Astrocyte (in vitro differentiated cells and primary cell): Measurements from ENCODE around the gene MIAT. TPM values are rescaled to one million over a fixed set of nuclear protein-coding genes. Genes with fewer than 3 reads are reported as not detected.

Experiments
- DNase-seq: peaks from one replicate; pipeline ENCODE4 v3.0.0-alpha.2; 2010; ENCODE audit warnings: low read depth
- FAIRE-seq: peaks from 2 replicates; lab custom pipeline; 2011; peaks lifted over from hg19 to GRCh38; lab: Jason Lieb, UNC
- H2AFZ ChIP-seq: 2 replicates; pipeline ENCODE4 v1.6.0; 2012; ENCODE audit warnings: low read depth, low read length, inconsistent platforms
- H3K27ac ChIP-seq: 2 replicates; pipeline ENCODE4 v1.5.1; 2011; ENCODE audit warnings: low read depth, low read length, inconsistent platforms
- H3K27me3 ChIP-seq: 2 replicates; pipeline ENCODE4 v1.6.0; 2011; ENCODE audit warnings: low read length, inconsistent platforms; ENCODE audit not compliant: insufficient read depth
- H3K36me3 ChIP-seq: 2 replicates; pipeline ENCODE4 v1.5.1; 2011; ENCODE audit warnings: low read length, inconsistent platforms; ENCODE audit not compliant: insufficient read depth
- H3K4me1 ChIP-seq: 2 replicates; pipeline ENCODE4 v1.5.1; 2011; ENCODE audit warnings: low read length, inconsistent platforms; ENCODE audit not compliant: insufficient read depth
- H3K4me2 ChIP-seq: 2 replicates; pipeline ENCODE4 v1.6.0; 2012; ENCODE audit warnings: low read length, inconsistent platforms
- H3K4me3 ChIP-seq: 2 replicates; pipeline ENCODE4 v1.5.1; 2011; ENCODE audit warnings: low read depth, mild to moderate bottlenecking, low read length, inconsistent platforms; ENCODE audit not compliant: insufficient read depth
- H3K79me2 ChIP-seq: 2 replicates; pipeline ENCODE4 v1.6.0; 2012; ENCODE audit warnings: mild to moderate bottlenecking, low read length, inconsistent platforms; ENCODE audit not compliant: insufficient read depth
- H3K9ac ChIP-seq: 2 replicates; pipeline ENCODE4 v1.6.0; 2012; ENCODE audit warnings: mild to moderate bottlenecking, low read length, inconsistent platforms
- H3K9me3 ChIP-seq: 2 replicates; pipeline ENCODE4 v1.5.1; 2012; ENCODE audit warnings: low read depth, mild to moderate bottlenecking, low read length, inconsistent platforms; ENCODE audit not compliant: insufficient read depth
- H4K20me1 ChIP-seq: 2 replicates; pipeline ENCODE4 v1.6.0; 2012; ENCODE audit warnings: low read length, inconsistent platforms; ENCODE audit not compliant: insufficient read depth
- H3K27ac Mint-ChIP-seq: one replicate; pipeline ENCODE4 v1.8.0; 2021; ENCODE audit warnings: mild to moderate bottlenecking, mixed read lengths; ENCODE audit not compliant: unreplicated experiment
- H3K27me3 Mint-ChIP-seq: one replicate; pipeline ENCODE4 v1.8.0; 2021; ENCODE audit warnings: low read depth, mixed read lengths; ENCODE audit not compliant: unreplicated experiment
- H3K36me3 Mint-ChIP-seq: one replicate; pipeline ENCODE4 v1.8.0; 2021; ENCODE audit warnings: low read depth, mixed read lengths; ENCODE audit not compliant: unreplicated experiment
- H3K4me1 Mint-ChIP-seq: one replicate; pipeline ENCODE4 v1.8.0; 2021; ENCODE audit warnings: low read depth, mixed read lengths; ENCODE audit not compliant: unreplicated experiment
- H3K4me3 Mint-ChIP-seq: one replicate; pipeline ENCODE4 v1.8.0; 2021; ENCODE audit warnings: mild to moderate bottlenecking, moderate library complexity, mixed read lengths; ENCODE audit not compliant: unreplicated experiment
- H3K9me3 Mint-ChIP-seq: one replicate; pipeline ENCODE4 v1.8.0; 2021; ENCODE audit warnings: mild to moderate bottlenecking, mixed read lengths; ENCODE audit not compliant: unreplicated experiment
- CTCF ChIP-seq: IDR thresholded peaks from 2 replicates; pipeline ENCODE4 v1.5.1; 2011; ENCODE audit warnings: low read depth, mild to moderate bottlenecking, inconsistent platforms, low read length, moderate library complexity; ENCODE audit not compliant: insufficient read depth
- EZH2 ChIP-seq: IDR thresholded peaks from 2 replicates; pipeline ENCODE4 v1.6.1; 2012; ENCODE audit warnings: mild to moderate bottlenecking, low read length, inconsistent platforms; ENCODE audit not compliant: insufficient read depth
- total RNA-seq: library from RNA; stranded (reverse); gene quantifications from 2 replicates; pipeline ENCODE4 v1.2.1, GENCODE V29; 2021

MIAT gene
- total RNA-seq, 1 donor from 2014 or later: 22.8 TPM

- Mint-ChIP-seq H3K9me3 (no peaks in the 10 kb centered on the region), H3K36me3 (peaks cover 2% of the 10 kb centered on the region), H3K4me1 (peaks cover 28% of the 10 kb centered on the region), H3K4me3 (no peak overlapping the region), H3K27me3 (no peaks in the 10 kb centered on the region), H3K27ac (no peak overlapping the region)
- H3K9ac ChIP-seq: no peak overlapping the region
- H4K20me1 ChIP-seq: no peaks in the 10 kb centered on the region
- no peaks in the 10 kb centered on the region for H3K79me2 ChIP-seq
- no peak overlapping the region for H3K4me2 ChIP-seq
- H3K4me3 ChIP-seq: no peak overlapping the region
- FAIRE-seq: no peak
- H2AFZ ChIP-seq: no peak overlapping the region
- DNase-seq: no peak
- TF ChIP-seq EZH2 (no peak), CTCF (no peak)
- H3K9me3 ChIP-seq: no peaks in the 10 kb centered on the region
- H3K4me1 ChIP-seq: peaks cover 19% of the 10 kb centered on the region
- no peaks in the 10 kb centered on the region for H3K36me3 ChIP-seq
- no peaks in the 10 kb centered on the region for H3K27me3 ChIP-seq
- no peak overlapping the region for H3K27ac ChIP-seq
Measured at GRCh38 chr22:26663374-26663923, 6.1 kb downstream of the MIAT start.

DNA sequence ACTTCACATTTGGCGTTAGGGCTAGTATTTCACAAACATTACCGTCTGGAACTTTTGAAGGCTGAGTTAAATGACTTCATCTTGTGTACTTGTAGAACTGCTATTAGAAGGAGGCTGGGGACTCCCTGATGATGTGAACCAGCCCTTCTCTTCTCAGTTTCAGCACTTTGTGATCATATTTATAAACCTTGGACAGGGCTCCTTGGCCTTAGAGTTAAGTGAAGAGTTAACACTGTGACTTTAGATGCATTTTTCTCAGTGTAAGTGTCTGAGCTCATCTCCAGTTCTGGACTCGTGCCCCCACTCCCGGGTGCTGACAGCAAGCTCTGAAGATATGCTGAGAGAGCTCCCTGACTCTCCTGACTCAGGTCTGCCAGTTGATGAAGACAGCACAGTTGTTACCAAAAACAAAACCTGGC, 8.4 kb downstream of the MIAT start:
- Mint-ChIP-seq H3K4me3 (no peak overlapping the region), H3K27me3 (no peaks in the 10 kb centered on the region), H3K9me3 (no peaks in the 10 kb centered on the region), H3K36me3 (peaks cover 4% of the 10 kb centered on the region), H3K27ac (no peak overlapping the region), H3K4me1 (peaks cover 17% of the 10 kb centered on the region)
- Histone ChIP-seq H3K27me3 (no peaks in the 10 kb centered on the region), H3K9ac (no peak overlapping the region), H4K20me1 (no peaks in the 10 kb centered on the region), H3K9me3 (no peaks in the 10 kb centered on the region), H3K4me2 (peak overlapping the region; percentile 18), H3K27ac (no peak overlapping the region), H3K36me3 (no peaks in the 10 kb centered on the region), H3K79me2 (no peaks in the 10 kb centered on the region), H3K4me1 (peaks cover 12% of the 10 kb centered on the region), H2AFZ (no peak overlapping the region), H3K4me3 (no peak overlapping the region)
- peak; percentile 26 for FAIRE-seq
- no peak for TF ChIP-seq CTCF
- TF ChIP-seq EZH2: no peak
- peak; percentile 59 for DNase-seq

GRCh38 chr22:26667140-26667539, 9.8 kb downstream of the MIAT start:
- Histone ChIP-seq H3K36me3 (no peaks in the 10 kb centered on the region), H3K27me3 (no peaks in the 10 kb centered on the region), H3K9ac (no peak overlapping the region), H3K79me2 (no peaks in the 10 kb centered on the region), H3K27ac (no peak overlapping the region), H3K4me1 (peaks cover 11% of the 10 kb centered on the region), H3K4me3 (no peak overlapping the region), H3K9me3 (no peaks in the 10 kb centered on the region), H3K4me2 (no peak overlapping the region), H2AFZ (no peak overlapping the region), H4K20me1 (no peaks in the 10 kb centered on the region)
- TF ChIP-seq CTCF (no peak), EZH2 (no peak)
- no peaks in the 10 kb centered on the region for H3K27me3 Mint-ChIP-seq
- H3K36me3 Mint-ChIP-seq: peaks cover 4% of the 10 kb centered on the region
- no peak overlapping the region for H3K4me3 Mint-ChIP-seq
- H3K4me1 Mint-ChIP-seq: peaks cover 14% of the 10 kb centered on the region
- no peak for DNase-seq
- no peaks in the 10 kb centered on the region for H3K9me3 Mint-ChIP-seq
- FAIRE-seq: no peak
- H3K27ac Mint-ChIP-seq: no peak overlapping the region
